Common myeloid progenitor, CD34-positive (primary cell): ENCODE measurements around the gene PPHLN1.

Experiments
- CTCF ChIA-PET: fragments of 350-600 bp; sonication (Branson Sonifier 250); formaldehyde crosslinking; loops from one replicate; lab custom pipeline; 2021; ENCODE audit warnings: antibody characterized with exemption; lab: Charles Lee
- POLR2A ChIA-PET: fragments of 350-600 bp; sonication (Branson Sonifier 250); formaldehyde crosslinking; loops from one replicate; lab custom pipeline; 2021; ENCODE audit warnings: antibody characterized with exemption; lab: Charles Lee
- DNase-seq, 3 donors: peaks; one replicate each; pipeline versions ENCODE4 v3.0.0 to v3.0.0-alpha.2; 2013
- H3K27ac ChIP-seq, 2 experiments: 1 replicate in 1 of 2; 2 replicates in 1 of 2; pipeline ENCODE4 v1.7.0; 2013; ENCODE audit warnings: inconsistent platforms in 2 of 2, low read length in 2 of 2, mild to moderate bottlenecking in 2 of 2, low read depth in 1 of 2, moderate library complexity in 1 of 2; ENCODE audit not compliant: severe bottlenecking in 2 of 2, insufficient read depth in 1 of 2, poor library complexity in 1 of 2
- H3K27me3 ChIP-seq, 5 experiments: replicated peaks in 2 of 5; 1 replicate in 3 of 5; 2 replicates in 2 of 5; pipeline versions ENCODE4 v1.6.1 to v1.7.0; 2013; ENCODE audit warnings: low read length in 4 of 5, mild to moderate bottlenecking in 2 of 5, moderate library complexity in 2 of 5, inconsistent platforms in 1 of 5; ENCODE audit not compliant: insufficient read depth in 5 of 5, control insufficient read depth in 4 of 5
- H3K36me3 ChIP-seq, 4 experiments: 1 replicate in 2 of 4; 2 replicates in 2 of 4; pipeline versions ENCODE4 v1.6.1 to v1.7.0; 2013; ENCODE audit warnings: low read length in 3 of 4, control low read depth in 1 of 4, mild to moderate bottlenecking in 1 of 4; ENCODE audit not compliant: control insufficient read depth in 4 of 4, insufficient read depth in 4 of 4
- H3K4me1 ChIP-seq, 4 experiments: 1 replicate in 3 of 4; 2 replicates in 1 of 4; pipeline versions ENCODE4 v1.6.1 to v1.7.1; 2013; ENCODE audit warnings: low read length in 3 of 4, mild to moderate bottlenecking in 3 of 4, control low read depth in 1 of 4, inconsistent platforms in 1 of 4, moderate library complexity in 1 of 4; ENCODE audit not compliant: control insufficient read depth in 4 of 4, insufficient read depth in 4 of 4; ENCODE audit errors: control extremely low read depth in 1 of 4
- H3K4me3 ChIP-seq, 7 experiments: 1 replicate in 4 of 7; 2 replicates in 3 of 7; pipeline versions ENCODE4 v1.5.1 to v1.7.0; 2013; ENCODE audit warnings: mild to moderate bottlenecking in 7 of 7, low read length in 6 of 7, moderate library complexity in 6 of 7, inconsistent platforms in 2 of 7, low read depth in 2 of 7, control low read depth in 1 of 7; ENCODE audit not compliant: insufficient read depth in 4 of 7, control insufficient read depth in 1 of 7; ENCODE audit errors: extremely low read depth in 1 of 7
- H3K9me3 ChIP-seq, 5 experiments: 1 replicate in 4 of 5; 2 replicates in 1 of 5; pipeline versions ENCODE4 v1.6.1 to v1.7.1; 2013; ENCODE audit warnings: low read length in 4 of 5, mild to moderate bottlenecking in 2 of 5, inconsistent platforms in 1 of 5, low read depth in 1 of 5, moderate library complexity in 1 of 5; ENCODE audit not compliant: control insufficient read depth in 4 of 5, insufficient read depth in 2 of 5; ENCODE audit errors: control extremely low read depth in 1 of 5
- WGBS: methylation state at CpG from one replicate; pipeline ENCODE4 v1.1.5; 2013; ENCODE audit not compliant: insufficient coverage; 5-methylcytosine and 5-hydroxymethylcytosine counted together

The PPHLN1 gene

GRCh38 chr12:42472376-42472775 lies 146.4 kb downstream of the PPHLN1 start:
- Histone ChIP-seq H3K4me1 (peaks cover 20 to 30% (median 26%) of the 10 kb centered on the region in 4 experiments), H3K27me3 (no peaks in the 10 kb centered on the region), H3K9me3 (no peaks in the 10 kb centered on the region), H3K4me3 (no peak overlapping the region), H3K36me3 (no peaks in the 10 kb centered on the region), H3K27ac (no peak overlapping the region)
- ChIA-PET POLR2A (no interaction called here), CTCF (interaction anchor here (2.1 kb wide), 1 partner anchor 11 kb away, joined by 6 read pairs; no protein-coding TSS in a partner anchor)
- DNase-seq: no peak
- WGBS: 89% methylated on average over 2 of the region's 3 CpGs

- no peak for DNase-seq
These were observed 147.2 kb downstream of the PPHLN1 start for GRCh38 chr12:42473130-42473529.

GRCh38 chr12:42473561-42473960 lies 147.6 kb downstream of the PPHLN1 start:
- POLR2A ChIA-PET: no interaction called here
- no CpG with 5 or more reads among the region's 1 CpG for WGBS

More at GRCh38 chr12:42473130-42473529, 147.2 kb downstream of the PPHLN1 start:
- ChIA-PET CTCF (interaction anchor here (1.1 to 2.1 kb wide), 2 partner anchors 9 to 10 kb away, joined by 3 to 6 read pairs; no protein-coding TSS in a partner anchor), POLR2A (no interaction called here)
- no peaks in the 10 kb centered on the region for H3K27me3 ChIP-seq
- H3K9me3 ChIP-seq: no peaks in the 10 kb centered on the region
- H3K36me3 ChIP-seq: no peaks in the 10 kb centered on the region
- H3K27ac ChIP-seq: no peak overlapping the region
- WGBS: no CpG with 5 or more reads among the region's 1 CpG
- H3K4me1 ChIP-seq: peaks cover 15 to 23% (median 22%) of the 10 kb centered on the region in 4 experiments
- H3K4me3 ChIP-seq: no peak overlapping the region

DNA sequence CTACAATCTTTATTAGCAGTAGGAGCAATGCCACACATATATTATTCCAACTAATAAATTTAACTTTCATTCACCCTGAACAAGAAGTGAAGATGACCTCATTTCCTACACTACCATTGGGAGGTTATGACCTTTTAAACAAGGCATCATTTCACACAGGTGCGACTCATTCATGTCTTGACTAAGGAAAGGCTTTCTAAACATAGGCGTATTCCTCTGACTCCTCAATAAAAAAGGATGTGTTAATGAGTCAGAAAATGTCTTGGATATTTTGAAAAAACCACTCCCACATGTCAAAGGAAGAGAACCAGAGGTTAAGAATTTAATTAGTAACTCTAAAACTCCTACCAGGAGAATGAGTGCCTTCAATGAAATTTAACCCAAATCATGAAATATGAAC lies 148.4 kb downstream of the PPHLN1 start:
- WGBS: no CpG with 5 or more reads among the region's 2 CpGs
- no peak overlapping the region for H3K27ac ChIP-seq
- ChIA-PET POLR2A (no interaction called here), CTCF (interaction anchor here (1.1 kb wide), 1 partner anchor 8 kb away, joined by 3 read pairs; no protein-coding TSS in a partner anchor)
- H3K4me1 ChIP-seq: peaks cover 8 to 10% (median 9%) of the 10 kb centered on the region in 4 experiments
- H3K36me3 ChIP-seq: no peaks in the 10 kb centered on the region
- H3K9me3 ChIP-seq: no peaks in the 10 kb centered on the region
- no peak overlapping the region for H3K4me3 ChIP-seq
- no peak for DNase-seq
- peaks cover 0 to 2% (median 0%) of the 10 kb centered on the region in 5 experiments for H3K27me3 ChIP-seq

More at GRCh38 chr12:42473561-42473960, 147.6 kb downstream of the PPHLN1 start:
- CTCF ChIA-PET: interaction anchor here (1.1 kb wide), 1 partner anchor 9 kb away, joined by 3 read pairs; no protein-coding TSS in a partner anchor
- H3K27ac ChIP-seq: no peak overlapping the region
- peaks cover 12 to 19% (median 18%) of the 10 kb centered on the region in 4 experiments for H3K4me1 ChIP-seq
- DNase-seq: no peak
- H3K36me3 ChIP-seq: no peaks in the 10 kb centered on the region
- H3K4me3 ChIP-seq: no peak overlapping the region
- H3K27me3 ChIP-seq: no peaks in the 10 kb centered on the region
- H3K9me3 ChIP-seq: no peaks in the 10 kb centered on the region

GRCh38 chr12:42475106-42475505 lies 149.1 kb downstream of the PPHLN1 start:
- DNase-seq: no peak
- ChIA-PET CTCF (no interaction called here), POLR2A (no interaction called here)
- WGBS: 82% methylated on average over 3 of the region's 3 CpGs
- Histone ChIP-seq H3K27ac (no peak overlapping the region), H3K36me3 (no peaks in the 10 kb centered on the region), H3K9me3 (no peaks in the 10 kb centered on the region), H3K4me1 (peaks cover 3 to 4% (median 3%) of the 10 kb centered on the region in 4 experiments), H3K27me3 (peaks cover 0 to 2% (median 0%) of the 10 kb centered on the region in 5 experiments), H3K4me3 (no peak overlapping the region)

- Histone ChIP-seq H3K4me3 (no peak overlapping the region), H3K27ac (no peak overlapping the region), H3K27me3 (peaks cover 0 to 12% (median 4%) of the 10 kb centered on the region in 5 experiments), H3K4me1 (peaks cover 0 to 6% (median 5%) of the 10 kb centered on the region in 4 experiments), H3K9me3 (no peaks in the 10 kb centered on the region), H3K36me3 (no peaks in the 10 kb centered on the region)
- ChIA-PET POLR2A (interaction anchor here (0.6 kb wide), 1 partner anchor 25 kb away, joined by 3 read pairs; no protein-coding TSS in a partner anchor), CTCF (interaction anchor here (3.5 kb wide), 1 partner anchor 9 kb away, joined by 19 read pairs; no protein-coding TSS in a partner anchor)
- WGBS: no CpG with 5 or more reads among the region's 1 CpG
- no peak for DNase-seq
These were observed 152.0 kb downstream of the PPHLN1 start for GRCh38 chr12:42477941-42478340.

DNA sequence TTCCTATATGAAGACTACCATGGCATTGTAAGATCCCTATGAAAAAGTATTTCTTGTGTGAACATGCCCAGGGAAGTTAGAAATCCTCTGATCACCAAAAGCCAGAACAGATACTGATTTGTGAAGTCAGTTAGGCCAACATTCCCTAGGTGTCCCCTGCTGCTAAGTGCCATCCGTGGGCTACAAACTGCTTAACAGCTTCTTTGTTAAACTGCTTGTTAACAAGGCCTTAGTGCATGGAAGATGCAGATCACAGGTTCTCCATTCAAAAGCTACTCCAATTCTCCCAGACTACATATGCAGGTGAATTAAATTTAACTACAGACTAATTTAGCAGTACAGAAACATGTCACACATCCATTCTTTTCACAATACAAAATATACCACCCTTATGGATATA lies 155.4 kb downstream of the PPHLN1 start:
- no peak for DNase-seq
- CTCF ChIA-PET: interaction anchor here (1.2 to 2.6 kb wide), 4 partner anchors 12 to 863 kb away, joined by 3 to 18 read pairs (median 7); no protein-coding TSS in a partner anchor
- H3K4me1 ChIP-seq: peaks cover 5 to 21% (median 19%) of the 10 kb centered on the region in 4 experiments
- H3K36me3 ChIP-seq: no peaks in the 10 kb centered on the region
- 100% methylated on average over 1 of the region's 1 CpG for WGBS
- H3K4me3 ChIP-seq: no peak overlapping the region
- H3K9me3 ChIP-seq: no peaks in the 10 kb centered on the region
- no peak overlapping the region for H3K27ac ChIP-seq
- POLR2A ChIA-PET: no interaction called here
- peaks cover 9 to 33% (median 16%) of the 10 kb centered on the region in 5 experiments for H3K27me3 ChIP-seq
